Uterus (tissue), 4 donors: ENCODE results near the gene CLPSL1. TPM values are rescaled to one million over a fixed set of nuclear protein-coding genes. Genes with fewer than 3 reads are reported as not detected.

Source experiments
- DNase-seq, 2 donors: peaks; one replicate each; pipeline ENCODE4 v3.0.0-alpha.2; 2019 to 2020
- H3K27ac ChIP-seq, 2 donors: fragments of 200-600 bp; sonication (generic); 1 replicate in 1 of 2; 2 replicates in 1 of 2; pipeline ENCODE4 v1.5.1; 2016 to 2018
- H3K27me3 ChIP-seq, 2 donors: fragments of 200-600 bp; sonication (generic); one replicate each; pipeline ENCODE4 v1.5.1; 2018 to 2019; ENCODE audit warnings: control low read depth in 1 of 2
- H3K36me3 ChIP-seq, 2 donors: fragments of 200-600 bp; sonication (generic); one replicate each; pipeline ENCODE4 v1.5.1; 2019; ENCODE audit warnings: control low read depth in 1 of 2
- H3K4me1 ChIP-seq, 2 donors: fragments of 200-600 bp; sonication (generic); one replicate each; pipeline ENCODE4 v1.5.1; 2018 to 2019; ENCODE audit warnings: control low read depth in 1 of 2
- H3K4me3 ChIP-seq, 2 donors: fragments of 200-600 bp; sonication (generic); 1 replicate in 1 of 2; 2 replicates in 1 of 2; pipeline ENCODE4 v1.5.1; 2018 to 2019; ENCODE audit warnings: mild to moderate bottlenecking in 1 of 2
- H3K9me3 ChIP-seq, 2 donors: fragments of 200-600 bp; sonication (generic); one replicate each; pipeline ENCODE4 v1.5.1; 2019; ENCODE audit warnings: control low read depth in 1 of 2
- CTCF ChIP-seq, 4 experiments: fragments of 200-600 bp in 2 of 4; fragments of 450-650 bp in 2 of 4; sonication (generic) in 2 of 4; IDR thresholded peaks; one replicate each; pipeline ENCODE4 v1.5.1; 2016 to 2019; ENCODE audit warnings: antibody characterized with exemption in 4 of 4, mild to moderate bottlenecking in 2 of 4, moderate library complexity in 1 of 4
- POLR2A ChIP-seq, 2 donors: fragments of 450-650 bp; IDR thresholded peaks; one replicate each; pipeline ENCODE4 v1.6.1; 2016; ENCODE audit warnings: antibody characterized with exemption in 2 of 2, mild to moderate bottlenecking in 1 of 2, moderate library complexity in 1 of 2
- intact Hi-C: fragments of 100-400 bp; cut with DNase I; formaldehyde crosslinking; loops from one replicate; pipeline ENCODE4 v1.15.1; 2023; ENCODE audit warnings: low total_unique reads
- total RNA-seq, 4 donors: library from RNA; depleted of rRNA in 3 of 4; stranded (reverse); fragments of >200 nt in 3 of 4; gene quantifications; one replicate each; pipeline versions ENCODE4 v1.1.0 to v1.2.4, GENCODE V29; 2014 to 2023
- donor health status: DM: yes; HTN: yes; CAD: no.

The CLPSL1 gene
- total RNA-seq, 4 donors from 2014 or later: not detected

- Histone ChIP-seq H3K36me3 (no peaks in the 10 kb centered on the region), H3K4me3 (no peak overlapping the region), H3K4me1 (no peaks in the 10 kb centered on the region), H3K27me3 (no peaks in the 10 kb centered on the region), H3K27ac (no peak overlapping the region), H3K9me3 (no peaks in the 10 kb centered on the region)
- no peak for TF ChIP-seq CTCF (IDR thresholded peaks at IDR 0.05)
- no peak for TF ChIP-seq POLR2A (IDR thresholded peaks at IDR 0.05)
- intact Hi-C loops: no loop called here
- no peak for DNase-seq
These were observed 30.3 kb upstream of the CLPSL1 start for GRCh38 chr6:35750557-35750956.

- DNase-seq: no peak
- Histone ChIP-seq H3K27me3 (no peaks in the 10 kb centered on the region), H3K4me1 (no peaks in the 10 kb centered on the region), H3K9me3 (no peaks in the 10 kb centered on the region), H3K4me3 (no peak overlapping the region), H3K27ac (no peak overlapping the region), H3K36me3 (no peaks in the 10 kb centered on the region)
- no peak for TF ChIP-seq POLR2A (IDR thresholded peaks at IDR 0.05)
- TF ChIP-seq CTCF (IDR thresholded peaks at IDR 0.05): no peak
- intact Hi-C loops: no loop called here
These were observed 29.2 kb upstream of the CLPSL1 start for GRCh38 chr6:35751594-35751993.

GRCh38 chr6:35752330-35752729, 28.5 kb upstream of the CLPSL1 start:
- intact Hi-C loops: no loop called here
- Histone ChIP-seq H3K9me3 (no peaks in the 10 kb centered on the region), H3K4me1 (no peaks in the 10 kb centered on the region), H3K27ac (no peak overlapping the region), H3K36me3 (no peaks in the 10 kb centered on the region), H3K27me3 (no peaks in the 10 kb centered on the region), H3K4me3 (no peak overlapping the region)
- DNase-seq: no peak
- TF ChIP-seq CTCF (IDR thresholded peaks at IDR 0.05) (no peak), POLR2A (IDR thresholded peaks at IDR 0.05) (no peak)

GRCh38 chr6:35754452-35755277, 26.2 kb upstream of the CLPSL1 start:
- Histone ChIP-seq H3K27me3 (no peaks in the 10 kb centered on the region), H3K4me1 (no peaks in the 10 kb centered on the region), H3K36me3 (no peaks in the 10 kb centered on the region), H3K27ac (no peak overlapping the region), H3K9me3 (no peaks in the 10 kb centered on the region), H3K4me3 (no peak overlapping the region)
- intact Hi-C loops: no loop called here
- DNase-seq: no peak
- TF ChIP-seq CTCF (IDR thresholded peaks at IDR 0.05) (no peak), POLR2A (IDR thresholded peaks at IDR 0.05) (no peak)

GRCh38 chr6:35755278-35755924, 25.4 kb upstream of the CLPSL1 start:
- no peaks in the 10 kb centered on the region for H3K4me1 ChIP-seq
- H3K4me3 ChIP-seq: no peak overlapping the region
- DNase-seq: no peak
- no peaks in the 10 kb centered on the region for H3K9me3 ChIP-seq
- H3K27ac ChIP-seq: no peak overlapping the region
- intact Hi-C loops: no loop called here
- no peaks in the 10 kb centered on the region for H3K36me3 ChIP-seq
- H3K27me3 ChIP-seq: no peaks in the 10 kb centered on the region
- TF ChIP-seq CTCF (IDR thresholded peaks at IDR 0.05) (no peak), POLR2A (IDR thresholded peaks at IDR 0.05) (no peak)
